GM12865 (cell line): ENCODE data around the gene MAGI2.

ENCODE experiments used
- DNase-seq: peaks from one replicate; pipeline ENCODE4 v3.0.0; 2010; ENCODE audit warnings: low read depth
- H3K4me3 ChIP-seq: 2 replicates; pipeline ENCODE4 v1.5.1; 2011; ENCODE audit warnings: mild to moderate bottlenecking, low read depth, low read length, control low read depth
- TF ChIP-seq, protein P1 (sequence below): IDR thresholded peaks from 2 replicates; pipeline ENCODE4 v1.5.1; 2011; ENCODE audit warnings: low read length, control low read depth, low read depth, inconsistent platforms; ENCODE audit not compliant: insufficient read depth; ENCODE audit errors: missing control alignments

MAGI2 gene

DNA sequence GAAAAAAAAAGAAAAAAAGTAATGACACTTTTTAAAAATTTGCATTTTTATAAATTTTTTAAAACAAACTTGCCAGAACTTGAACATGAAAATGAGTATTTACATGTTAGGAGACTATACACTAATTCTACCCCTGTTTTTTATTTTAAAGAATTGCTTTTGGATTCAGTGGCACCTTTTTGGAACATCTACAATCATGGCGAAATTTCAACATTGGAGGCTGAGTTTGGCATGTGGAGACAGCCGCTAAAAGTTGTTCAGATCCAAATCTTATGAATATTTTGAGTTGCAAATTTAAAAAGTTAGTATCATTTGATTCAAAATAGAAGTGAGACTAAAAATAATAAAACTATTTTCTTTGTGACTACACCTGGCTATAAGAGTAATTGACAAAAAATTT, 804.2 kb downstream of the MAGI2 start:
- TF ChIP-seq, protein P1, sequence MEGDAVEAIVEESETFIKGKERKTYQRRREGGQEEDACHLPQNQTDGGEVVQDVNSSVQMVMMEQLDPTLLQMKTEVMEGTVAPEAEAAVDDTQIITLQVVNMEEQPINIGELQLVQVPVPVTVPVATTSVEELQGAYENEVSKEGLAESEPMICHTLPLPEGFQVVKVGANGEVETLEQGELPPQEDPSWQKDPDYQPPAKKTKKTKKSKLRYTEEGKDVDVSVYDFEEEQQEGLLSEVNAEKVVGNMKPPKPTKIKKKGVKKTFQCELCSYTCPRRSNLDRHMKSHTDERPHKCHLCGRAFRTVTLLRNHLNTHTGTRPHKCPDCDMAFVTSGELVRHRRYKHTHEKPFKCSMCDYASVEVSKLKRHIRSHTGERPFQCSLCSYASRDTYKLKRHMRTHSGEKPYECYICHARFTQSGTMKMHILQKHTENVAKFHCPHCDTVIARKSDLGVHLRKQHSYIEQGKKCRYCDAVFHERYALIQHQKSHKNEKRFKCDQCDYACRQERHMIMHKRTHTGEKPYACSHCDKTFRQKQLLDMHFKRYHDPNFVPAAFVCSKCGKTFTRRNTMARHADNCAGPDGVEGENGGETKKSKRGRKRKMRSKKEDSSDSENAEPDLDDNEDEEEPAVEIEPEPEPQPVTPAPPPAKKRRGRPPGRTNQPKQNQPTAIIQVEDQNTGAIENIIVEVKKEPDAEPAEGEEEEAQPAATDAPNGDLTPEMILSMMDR: no peak
- no peak for DNase-seq
- H3K4me3 ChIP-seq: no peak overlapping the region

DNA sequence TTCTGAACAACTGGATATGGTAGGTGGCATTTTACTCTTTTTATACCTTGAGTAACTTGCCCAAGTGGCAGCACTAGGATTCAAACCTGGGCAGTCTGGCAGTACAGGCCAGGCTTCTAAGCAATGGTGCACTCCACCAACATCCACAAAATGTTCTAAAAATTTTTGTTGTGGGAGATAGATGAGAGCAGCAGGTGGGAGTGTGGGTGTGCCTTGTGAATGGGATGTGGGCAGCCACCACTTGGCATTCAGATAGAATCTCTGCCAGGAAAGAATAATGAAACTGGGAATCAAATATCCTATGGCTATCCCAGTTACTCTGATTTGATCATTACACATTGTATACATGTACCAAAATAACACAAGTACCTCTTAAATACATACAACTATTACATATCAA, 810.7 kb downstream of the MAGI2 start:
- TF ChIP-seq, protein P1: no peak
- no peak overlapping the region for H3K4me3 ChIP-seq
- no peak for DNase-seq

DNA sequence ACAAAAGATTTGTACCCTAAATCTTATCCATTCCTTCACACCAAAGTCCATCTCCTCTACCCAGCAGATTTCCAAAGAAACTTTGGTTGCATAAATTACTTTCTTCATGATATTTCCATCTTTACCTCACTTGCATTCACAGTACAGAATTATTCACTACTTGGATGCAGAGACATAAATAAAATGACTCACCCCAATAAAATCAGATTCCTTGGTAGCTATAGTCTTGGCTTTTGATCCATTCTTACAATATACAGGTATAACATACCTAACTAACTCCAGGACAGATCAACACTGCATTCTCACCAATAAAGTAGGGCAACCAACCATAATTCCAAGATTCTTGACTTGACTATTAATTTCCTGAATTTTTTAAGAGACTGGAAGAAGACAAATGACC, 815.1 kb downstream of the MAGI2 start:
- TF ChIP-seq, protein P1: no peak
- no peak overlapping the region for H3K4me3 ChIP-seq
- no peak for DNase-seq

DNA sequence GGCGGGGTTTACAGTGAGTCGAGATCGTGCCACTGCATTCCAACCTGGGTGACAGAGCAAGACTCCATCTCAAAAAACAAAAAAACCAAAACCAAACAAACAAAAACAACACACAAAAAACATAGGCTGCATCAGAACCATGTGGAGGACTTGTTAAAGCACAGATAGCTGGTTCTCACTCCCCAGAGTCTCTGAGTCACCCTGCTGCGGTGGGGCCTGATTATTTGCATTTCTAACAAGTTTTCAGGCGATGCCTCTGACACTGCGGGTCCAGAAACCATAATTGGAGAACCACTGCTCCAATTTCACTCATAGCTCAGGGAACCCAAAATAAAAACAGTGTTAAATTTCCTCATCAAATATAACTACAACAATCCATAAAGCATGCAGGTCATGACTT, 816.7 kb downstream of the MAGI2 start:
- TF ChIP-seq, protein P1: no peak
- H3K4me3 ChIP-seq: no peak overlapping the region
- DNase-seq: no peak

DNA sequence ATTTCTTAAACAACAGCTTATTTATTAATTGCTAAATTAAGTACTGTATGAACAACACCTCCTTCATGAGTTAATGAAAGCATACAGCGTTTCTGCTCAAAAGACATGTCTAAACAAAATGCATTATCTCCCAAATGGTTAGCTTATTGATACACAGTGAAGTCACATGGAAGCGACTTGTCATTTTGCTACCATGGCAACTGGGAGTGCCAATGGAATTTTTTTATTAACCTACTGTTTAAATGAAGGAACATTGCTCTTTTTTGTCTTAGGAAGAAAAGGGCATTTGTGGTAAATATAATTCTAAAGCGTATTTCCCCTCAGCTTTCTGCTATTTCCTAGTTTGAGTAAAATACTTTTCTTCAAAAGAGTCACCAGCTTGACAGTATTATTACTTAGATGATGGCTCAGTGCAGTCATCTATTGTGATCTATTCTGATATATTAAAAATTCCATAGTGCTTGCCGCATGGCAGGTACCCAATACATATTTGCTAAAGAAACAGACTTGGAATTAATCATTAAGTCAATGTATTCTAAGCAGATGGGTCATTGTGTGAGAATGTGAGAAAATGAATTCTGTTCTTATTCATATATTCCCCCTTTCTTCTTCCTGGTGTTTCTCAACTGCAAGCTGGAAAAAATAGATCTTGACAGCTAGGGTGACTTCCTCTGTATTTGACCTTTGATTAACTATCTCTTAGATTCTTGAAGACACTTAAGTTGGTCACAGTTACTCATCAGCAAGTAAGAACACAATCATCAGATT, 818.3 kb downstream of the MAGI2 start:
- TF ChIP-seq, protein P1: no peak
- H3K4me3 ChIP-seq: no peak overlapping the region
- DNase-seq: no peak

DNA sequence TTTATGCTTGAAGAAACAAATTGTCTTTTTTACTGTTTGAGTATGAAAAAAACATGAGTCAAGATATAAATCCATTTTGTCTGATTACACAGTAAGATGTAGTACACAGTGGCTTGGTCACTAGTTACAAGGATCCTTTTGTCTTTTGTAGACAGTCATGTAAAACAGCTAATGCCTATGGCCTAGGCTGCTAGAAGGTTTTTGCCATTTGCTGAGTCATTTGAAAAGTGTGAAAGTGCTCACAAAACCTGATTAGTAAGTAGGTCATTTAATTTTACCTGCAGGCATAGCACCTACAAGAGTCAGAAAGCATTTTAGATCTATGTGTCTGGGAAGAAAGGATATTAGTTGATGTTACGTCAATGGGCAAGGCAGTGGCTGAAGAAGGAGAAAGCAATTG, 819.4 kb downstream of the MAGI2 start:
- no peak overlapping the region for H3K4me3 ChIP-seq
- no peak for DNase-seq
- TF ChIP-seq, protein P1: no peak

DNA sequence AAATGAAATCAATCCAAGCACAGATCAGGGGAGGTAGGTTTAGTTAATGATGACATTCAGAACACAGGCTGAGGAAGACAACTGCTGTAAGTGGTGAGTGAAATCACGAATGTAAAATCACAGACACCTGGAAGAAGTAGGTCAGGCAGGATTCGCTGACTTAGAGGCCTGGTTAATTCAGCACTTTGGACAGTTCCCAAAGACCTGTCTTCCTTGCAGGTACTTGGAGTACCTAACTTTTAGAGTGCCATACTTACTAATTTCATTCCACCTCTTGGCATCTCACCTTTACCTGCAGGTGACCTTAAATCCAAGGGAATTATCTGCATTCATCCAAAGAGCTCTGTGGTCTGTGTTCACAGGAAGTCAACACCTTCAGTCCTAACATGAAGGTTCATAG, 832.5 kb downstream of the MAGI2 start:
- TF ChIP-seq, protein P1: no peak
- peak; percentile 32 for DNase-seq
- no peak overlapping the region for H3K4me3 ChIP-seq
